DMS153 treated with DMSO at 0.1 percent for 48 hours (cell line): ENCODE results near the gene SULT2A1.
"Not testable (repeated sequence)": the region's sequence is repeated elsewhere in the genome, so short reads cannot be mapped to it uniquely, and the experiment has no call there.

Experiments
- DNase-seq: peaks from one replicate; lab custom pipeline; 2025; ENCODE audit not compliant: unreplicated experiment; lab: John Stamatoyannopoulos, UW

The SULT2A1 gene

GRCh38 chr19:47860602-47861297 is 25.4 kb downstream of the SULT2A1 start:
- no peak for DNase-seq

GRCh38 chr19:47859838-47860237 is 26.3 kb downstream of the SULT2A1 start:
- DNase-seq, result not testable (repeated sequence)

- DNase-seq, result not testable (repeated sequence)
Observed at GRCh38 chr19:47858646-47859285, 27.3 kb downstream of the SULT2A1 start, which contains the start of gene TPRX2. TPRX2 (plus strand) TSS chr19:47859235; CDS start chr19:47859247, 12 bp downstream.

GRCh38 chr19:47858231-47858630 is 27.9 kb downstream of the SULT2A1 start:
- not testable (repeated sequence) for DNase-seq

GRCh38 chr19:47854459-47854858 is 31.7 kb downstream of the SULT2A1 start:
- DNase-seq, result no peak

- DNase-seq, result no peak
Observed at GRCh38 chr19:47853003-47853402, 33.1 kb downstream of the SULT2A1 start.

GRCh38 chr19:47848823-47849473 is 37.2 kb downstream of the SULT2A1 start:
- no peak for DNase-seq

GRCh38 chr19:47848425-47848822 is 37.7 kb downstream of the SULT2A1 start:
- DNase-seq, result no peak

GRCh38 chr19:47842941-47843340 is 43.2 kb downstream of the SULT2A1 start:
- DNase-seq, result no peak

GRCh38 chr19:47839913-47840312 is 46.2 kb downstream of the SULT2A1 start:
- no peak for DNase-seq

- DNase-seq, result no peak
Observed at GRCh38 chr19:47839411-47839810, 46.7 kb downstream of the SULT2A1 start.

GRCh38 chr19:47836038-47836437 is 50.1 kb downstream of the SULT2A1 start:
- DNase-seq, result no peak

GRCh38 chr19:47832723-47833122 is 53.4 kb downstream of the SULT2A1 start:
- no peak for DNase-seq

GRCh38 chr19:47826800-47827199 is 59.3 kb downstream of the SULT2A1 start:
- DNase-seq, result no peak

GRCh38 chr19:47824396-47824795 is 61.7 kb downstream of the SULT2A1 start:
- no peak for DNase-seq

GRCh38 chr19:47821460-47822020 is 64.6 kb downstream of the SULT2A1 start, which contains the start of gene CRX:
CRX (plus strand) TSS chr19:47821937; CDS start chr19:47834444, 12,507 bp downstream.
- no peak for DNase-seq
